CD4-positive, alpha-beta T cell (primary cell): Measurements from ENCODE around the gene DNAH9. TPM values are rescaled to one million over a fixed set of nuclear protein-coding genes. Genes with fewer than 3 reads are reported as not detected.

Experiments
- ATAC-seq: fragments of 200-7000 bp; cut with Tn5 transposase; one replicate; pipeline ENCODE4 v1.10.0; 2022; ENCODE audit warnings: mild to moderate bottlenecking; ENCODE audit not compliant: poor library complexity
- CTCF ChIA-PET: fragments of 350-600 bp; sonication (Branson Sonifier 250); formaldehyde crosslinking; loops from one replicate; lab custom pipeline; 2021; ENCODE audit warnings: antibody characterized with exemption, inconsistent platforms; lab: Charles Lee
- POLR2A ChIA-PET: fragments of 350-600 bp; sonication (Branson Sonifier 250); formaldehyde crosslinking; loops from one replicate; lab custom pipeline; 2021; ENCODE audit warnings: antibody characterized with exemption, inconsistent platforms; lab: Charles Lee
- DNase-seq, 14 experiments: peaks; one replicate each; pipeline ENCODE4 v3.0.0-alpha.2; 2013 to 2020; ENCODE audit warnings: mixed read lengths in 2 of 14
- H3K27ac ChIP-seq, 2 donors: one replicate each; pipeline versions ENCODE4 v1.5.1 to v1.7.0; 2013; ENCODE audit warnings: low read length in 2 of 2, low read depth in 1 of 2, mild to moderate bottlenecking in 1 of 2
- H3K27me3 ChIP-seq, 2 experiments: 1 replicate in 1 of 2; 2 replicates in 1 of 2; pipeline versions ENCODE4 v1.6.1 to v1.7.0; 2013; ENCODE audit warnings: low read length in 2 of 2, control low read depth in 1 of 2, mild to moderate bottlenecking in 1 of 2, moderate library complexity in 1 of 2; ENCODE audit not compliant: insufficient read depth in 2 of 2, control insufficient read depth in 1 of 2
- H3K36me3 ChIP-seq: one replicate; pipeline ENCODE4 v1.6.1; 2013; ENCODE audit warnings: low read length, control low read depth; ENCODE audit not compliant: insufficient read depth
- H3K4me1 ChIP-seq: one replicate; pipeline ENCODE4 v1.6.1; 2013; ENCODE audit warnings: low read length, control low read depth; ENCODE audit not compliant: insufficient read depth
- H3K4me3 ChIP-seq: one replicate; pipeline ENCODE4 v1.5.1; 2013; ENCODE audit warnings: mild to moderate bottlenecking, low read length, moderate library complexity
- H3K9me3 ChIP-seq, 2 experiments: 1 replicate in 1 of 2; 2 replicates in 1 of 2; pipeline versions ENCODE4 v1.6.1 to v1.7.0; 2013; ENCODE audit warnings: low read length in 2 of 2, mild to moderate bottlenecking in 2 of 2, control low read depth in 1 of 2, moderate library complexity in 1 of 2; ENCODE audit not compliant: control insufficient read depth in 1 of 2, insufficient read depth in 1 of 2
- H3K27ac Mint-ChIP-seq: one replicate; pipeline ENCODE4 v1.8.0; 2020; ENCODE audit warnings: mixed read lengths
- H3K27me3 Mint-ChIP-seq: one replicate; pipeline ENCODE4 v1.8.0; 2021; ENCODE audit warnings: mixed read lengths
- H3K36me3 Mint-ChIP-seq: one replicate; pipeline ENCODE4 v1.8.0; 2021; ENCODE audit warnings: low read depth, mixed read lengths
- H3K4me1 Mint-ChIP-seq: one replicate; pipeline ENCODE4 v1.8.0; 2021; ENCODE audit warnings: low read depth, mixed read lengths
- H3K4me3 Mint-ChIP-seq: one replicate; pipeline ENCODE4 v1.8.0; 2020; ENCODE audit warnings: mild to moderate bottlenecking, mixed read lengths
- H3K9me3 Mint-ChIP-seq: one replicate; pipeline ENCODE4 v1.8.0; 2020; ENCODE audit warnings: mixed read lengths
- CTCF ChIP-seq: fragments of 200-600 bp; IDR thresholded peaks from one replicate; pipeline ENCODE4 v1.8.0; 2022; ENCODE audit warnings: antibody characterized with exemption, mild to moderate bottlenecking
- intact Hi-C, 2 experiments: fragments of 100-400 bp; cut with DNase I in 1 of 2; cut with micrococcal nuclease in 1 of 2; formaldehyde crosslinking; loops; one replicate each; pipeline versions ENCODE4 v1.15.1 to v1.9.0; 2023 to 2025; cut with DNase I, micrococcal nuclease
- total RNA-seq, 174 experiments: library from RNA in 2 of 174; stranded (reverse) in 2 of 174; gene quantifications; one replicate each; pipeline ENCODE4 v1.2.3 and lab custom pipeline; 2021 to 2026

The DNAH9 gene
- total RNA-seq, 2 experiments from 2014 or later: not detected

DNA sequence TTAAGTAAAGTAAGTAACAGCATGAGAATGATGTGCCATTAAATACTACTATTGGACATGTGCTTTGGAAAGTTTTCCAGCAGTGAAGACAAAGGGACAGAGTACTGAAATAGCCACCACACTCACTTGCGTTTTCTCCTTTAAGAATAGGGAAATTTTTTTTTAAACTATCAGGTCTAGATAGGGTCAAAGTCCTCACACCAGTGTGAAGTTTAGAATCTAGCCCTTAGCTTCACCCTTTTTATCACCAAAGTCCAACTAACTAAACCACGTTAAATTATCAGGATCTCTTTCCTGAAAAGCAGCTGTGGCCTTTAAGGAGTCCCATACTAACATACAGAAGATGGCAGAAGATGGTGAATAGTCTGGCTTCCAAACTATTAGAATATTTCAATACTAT is 218.1 kb downstream of the DNAH9 start:
- Histone ChIP-seq H3K4me3 (no peak overlapping the region), H3K4me1 (no peaks in the 10 kb centered on the region), H3K27ac (no peak overlapping the region), H3K9me3 (peaks cover 0 to 4% of the 10 kb centered on the region in 2 experiments), H3K27me3 (no peaks in the 10 kb centered on the region), H3K36me3 (no peaks in the 10 kb centered on the region)
- ChIA-PET CTCF (no interaction called here), POLR2A (no interaction called here)
- Mint-ChIP-seq H3K4me1 (no peaks in the 10 kb centered on the region), H3K9me3 (peaks cover 2% of the 10 kb centered on the region), H3K36me3 (no peaks in the 10 kb centered on the region), H3K4me3 (no peak overlapping the region), H3K27ac (no peak overlapping the region), H3K27me3 (no peaks in the 10 kb centered on the region)
- intact Hi-C loops: no loop called here
- ATAC-seq (no peak), DNase-seq (no peak)
- no peak for TF ChIP-seq CTCF

GRCh38 chr17:11823862-11824261 is 225.6 kb downstream of the DNAH9 start:
- no peak for TF ChIP-seq CTCF
- Histone ChIP-seq H3K4me3 (no peak overlapping the region), H3K4me1 (no peaks in the 10 kb centered on the region), H3K27ac (no peak overlapping the region), H3K36me3 (no peaks in the 10 kb centered on the region), H3K27me3 (no peaks in the 10 kb centered on the region), H3K9me3 (peaks cover 0 to 8% of the 10 kb centered on the region in 2 experiments)
- no peak for DNase-seq
- Mint-ChIP-seq H3K4me3 (no peak overlapping the region), H3K27ac (no peak overlapping the region), H3K4me1 (no peaks in the 10 kb centered on the region), H3K36me3 (no peaks in the 10 kb centered on the region), H3K27me3 (no peaks in the 10 kb centered on the region), H3K9me3 (peaks cover 3% of the 10 kb centered on the region)
- no peak for ATAC-seq
- intact Hi-C loops: no loop called here
- ChIA-PET CTCF (no interaction called here), POLR2A (no interaction called here)

DNA sequence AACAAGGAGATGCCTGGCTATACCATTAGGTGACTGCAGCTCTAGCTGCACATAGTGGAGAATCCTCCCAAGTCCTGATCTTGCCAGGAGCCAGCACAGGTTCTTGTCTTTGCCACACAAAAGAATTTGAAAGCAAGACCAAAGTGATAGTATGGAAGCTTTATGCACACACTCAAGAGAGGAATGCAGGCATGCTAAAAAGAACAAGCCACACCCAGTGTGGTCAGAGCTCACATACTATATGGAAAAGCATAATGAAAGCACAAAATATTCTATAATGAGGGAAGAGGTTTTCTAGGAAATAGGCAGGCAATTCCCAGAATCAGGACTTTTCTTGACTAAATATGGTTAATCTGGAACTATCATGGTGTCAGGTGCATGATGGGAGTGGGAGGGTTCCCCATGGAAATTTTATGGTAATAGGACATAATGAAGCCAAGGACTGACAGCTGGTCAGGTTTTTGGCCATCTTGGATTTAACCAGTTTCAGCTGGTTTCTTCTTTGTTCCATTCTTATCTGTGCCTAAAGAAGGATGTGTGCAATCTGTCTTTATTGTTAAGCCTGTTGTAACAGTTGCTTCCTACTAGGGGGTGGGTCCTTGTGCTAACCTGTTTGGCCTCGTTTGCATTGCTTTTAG is 227.4 kb downstream of the DNAH9 start:
- Mint-ChIP-seq H3K4me1 (no peaks in the 10 kb centered on the region), H3K36me3 (no peaks in the 10 kb centered on the region), H3K9me3 (peaks cover 2% of the 10 kb centered on the region), H3K27me3 (no peaks in the 10 kb centered on the region), H3K4me3 (no peak overlapping the region), H3K27ac (no peak overlapping the region)
- Histone ChIP-seq H3K9me3 (peaks cover 0 to 4% of the 10 kb centered on the region in 2 experiments), H3K4me1 (no peaks in the 10 kb centered on the region), H3K27ac (no peak overlapping the region), H3K4me3 (no peak overlapping the region), H3K27me3 (no peaks in the 10 kb centered on the region), H3K36me3 (no peaks in the 10 kb centered on the region)
- POLR2A ChIA-PET: no interaction called here
- no peak for DNase-seq
- CTCF ChIA-PET: no interaction called here
- intact Hi-C loops: no loop called here
- no peak for TF ChIP-seq CTCF
- ATAC-seq: no peak
